ENCODE results near the gene TBC1D22A. TPM values are rescaled to one million over a fixed set of nuclear protein-coding genes. Genes with fewer than 3 reads are reported as not detected.

Gene TBC1D22A
- total RNA-seq, 1 donor from 2014 or later, result 34.1 TPM

DNA sequence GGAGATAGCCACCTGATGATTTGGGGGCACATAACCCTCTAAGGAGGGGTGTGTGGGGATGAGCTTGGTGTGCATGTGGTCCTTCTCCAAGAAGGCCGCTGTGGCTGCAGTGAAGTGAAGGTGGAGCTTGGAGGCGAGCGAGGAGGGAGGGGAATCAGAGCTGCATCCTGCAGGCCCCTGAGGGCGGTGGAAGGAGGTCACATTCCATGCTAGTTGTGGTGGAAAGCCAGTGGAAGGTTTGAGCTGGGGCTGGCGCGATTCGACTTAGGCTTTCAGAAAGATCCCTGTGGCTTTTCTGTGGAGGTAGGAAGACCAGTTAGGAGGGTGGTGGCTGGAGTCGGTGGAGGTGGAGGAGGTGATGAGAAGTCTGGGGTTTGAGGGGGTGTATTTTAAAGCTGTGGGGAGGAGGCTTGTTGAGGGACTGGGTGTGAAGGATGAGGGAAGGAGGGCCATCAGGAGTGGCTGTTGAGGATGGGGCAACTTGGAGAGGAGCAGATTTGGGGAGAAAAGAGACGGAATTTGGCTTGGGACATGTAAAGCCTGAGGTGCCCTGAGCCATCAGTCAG is 62.0 kb downstream of the TBC1D22A start:
- Histone ChIP-seq H3K27me3 (ENCODE audit: low read depth) (no peaks in the 10 kb centered on the region), H3K9me3 (no peaks in the 10 kb centered on the region), H3K4me1 (peaks cover 12% of the 10 kb centered on the region), H3K27ac (no peak overlapping the region), H3K36me3 (peaks cover 19% of the 10 kb centered on the region), H3K4me3 (no peak overlapping the region)
- TF ChIP-seq, protein P1, sequence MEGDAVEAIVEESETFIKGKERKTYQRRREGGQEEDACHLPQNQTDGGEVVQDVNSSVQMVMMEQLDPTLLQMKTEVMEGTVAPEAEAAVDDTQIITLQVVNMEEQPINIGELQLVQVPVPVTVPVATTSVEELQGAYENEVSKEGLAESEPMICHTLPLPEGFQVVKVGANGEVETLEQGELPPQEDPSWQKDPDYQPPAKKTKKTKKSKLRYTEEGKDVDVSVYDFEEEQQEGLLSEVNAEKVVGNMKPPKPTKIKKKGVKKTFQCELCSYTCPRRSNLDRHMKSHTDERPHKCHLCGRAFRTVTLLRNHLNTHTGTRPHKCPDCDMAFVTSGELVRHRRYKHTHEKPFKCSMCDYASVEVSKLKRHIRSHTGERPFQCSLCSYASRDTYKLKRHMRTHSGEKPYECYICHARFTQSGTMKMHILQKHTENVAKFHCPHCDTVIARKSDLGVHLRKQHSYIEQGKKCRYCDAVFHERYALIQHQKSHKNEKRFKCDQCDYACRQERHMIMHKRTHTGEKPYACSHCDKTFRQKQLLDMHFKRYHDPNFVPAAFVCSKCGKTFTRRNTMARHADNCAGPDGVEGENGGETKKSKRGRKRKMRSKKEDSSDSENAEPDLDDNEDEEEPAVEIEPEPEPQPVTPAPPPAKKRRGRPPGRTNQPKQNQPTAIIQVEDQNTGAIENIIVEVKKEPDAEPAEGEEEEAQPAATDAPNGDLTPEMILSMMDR (IDR thresholded peaks at IDR 0.05), result no peak
- ATAC-seq, result no peak
- no peak for DNase-seq
- intact Hi-C loops (cut with DNase I), result no loop called here

DNA sequence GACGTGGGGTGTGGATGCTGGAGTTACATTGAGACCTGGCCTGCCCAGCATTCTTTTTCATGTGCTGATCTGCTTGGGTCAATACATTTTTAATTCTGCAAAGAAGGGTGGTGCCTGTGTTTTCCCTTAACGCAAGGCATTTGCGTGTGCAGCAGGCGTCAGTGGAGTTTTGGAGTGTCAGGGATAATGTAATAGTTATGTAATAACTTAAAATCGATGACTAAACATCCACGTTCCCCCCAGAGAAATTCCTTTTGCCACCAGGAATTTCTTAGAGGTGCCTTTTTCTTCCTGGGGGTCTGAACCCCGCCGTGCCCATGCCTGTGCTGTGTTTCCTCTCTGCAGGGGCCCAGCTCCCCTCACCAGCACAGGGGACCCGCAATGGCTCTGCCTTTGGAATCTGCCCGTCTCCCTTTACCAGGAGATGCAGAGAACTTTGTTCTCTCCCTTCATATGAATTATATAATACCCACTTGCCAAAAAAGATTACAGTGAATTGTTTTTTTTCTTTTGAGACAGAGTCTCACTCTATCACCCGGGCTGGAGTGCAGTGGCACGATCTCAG is 62.6 kb downstream of the TBC1D22A start:
- intact Hi-C loops (cut with DNase I), result no loop called here
- Histone ChIP-seq H3K4me3 (no peak overlapping the region), H3K4me1 (peaks cover 18% of the 10 kb centered on the region), H3K36me3 (peaks cover 19% of the 10 kb centered on the region), H3K27me3 (ENCODE audit: low read depth) (no peaks in the 10 kb centered on the region), H3K9me3 (no peaks in the 10 kb centered on the region), H3K27ac (no peak overlapping the region)
- TF ChIP-seq, protein P1 (IDR thresholded peaks at IDR 0.05), result no peak
- no peak for ATAC-seq
- DNase-seq, result no peak

DNA sequence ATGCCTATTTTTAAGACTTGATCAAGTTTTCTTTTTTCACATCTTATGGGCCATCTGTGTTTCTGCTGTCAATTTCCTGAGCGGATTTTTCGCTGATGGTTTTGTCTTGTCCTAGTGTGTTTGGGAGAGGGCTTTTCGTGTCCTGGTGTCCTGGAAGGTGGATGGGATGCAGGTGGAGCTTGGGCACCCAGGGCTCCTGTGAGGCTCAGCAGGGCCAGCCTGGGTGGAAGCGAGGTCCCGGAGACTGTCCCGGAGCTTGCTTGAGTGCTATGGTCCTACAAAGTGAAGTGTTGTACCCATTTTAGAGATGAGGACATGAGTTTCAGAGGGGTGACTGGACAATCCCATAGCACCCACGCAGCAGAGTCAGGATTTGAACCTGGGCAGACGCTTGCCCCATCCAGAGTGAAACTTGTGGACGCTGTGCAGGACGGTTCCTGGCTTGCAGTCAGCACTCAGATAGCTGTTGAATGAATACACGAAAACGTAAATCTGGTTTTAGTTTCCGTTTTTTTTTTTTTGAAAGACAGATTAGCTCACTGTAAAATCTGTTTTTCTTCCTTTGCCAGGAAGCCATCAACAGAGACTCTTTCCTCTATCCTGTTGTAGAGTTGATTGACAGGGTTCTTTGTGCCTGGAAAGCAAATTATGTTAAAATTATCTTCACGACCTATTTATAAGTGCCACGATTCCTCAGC is 64.1 kb downstream of the TBC1D22A start:
- intact Hi-C loops (cut with DNase I), result no loop called here
- peaks cover 19% of the 10 kb centered on the region for H3K36me3 ChIP-seq
- ATAC-seq (no peak), DNase-seq (no peak)
- TF ChIP-seq, protein P1 (IDR thresholded peaks at IDR 0.05), result no peak
- H3K27ac ChIP-seq, result no peak overlapping the region
- H3K4me3 ChIP-seq, result no peak overlapping the region
- no peaks in the 10 kb centered on the region for H3K27me3 ChIP-seq (ENCODE audit: low read depth)
- peaks cover 25% of the 10 kb centered on the region for H3K4me1 ChIP-seq
- no peaks in the 10 kb centered on the region for H3K9me3 ChIP-seq

DNA sequence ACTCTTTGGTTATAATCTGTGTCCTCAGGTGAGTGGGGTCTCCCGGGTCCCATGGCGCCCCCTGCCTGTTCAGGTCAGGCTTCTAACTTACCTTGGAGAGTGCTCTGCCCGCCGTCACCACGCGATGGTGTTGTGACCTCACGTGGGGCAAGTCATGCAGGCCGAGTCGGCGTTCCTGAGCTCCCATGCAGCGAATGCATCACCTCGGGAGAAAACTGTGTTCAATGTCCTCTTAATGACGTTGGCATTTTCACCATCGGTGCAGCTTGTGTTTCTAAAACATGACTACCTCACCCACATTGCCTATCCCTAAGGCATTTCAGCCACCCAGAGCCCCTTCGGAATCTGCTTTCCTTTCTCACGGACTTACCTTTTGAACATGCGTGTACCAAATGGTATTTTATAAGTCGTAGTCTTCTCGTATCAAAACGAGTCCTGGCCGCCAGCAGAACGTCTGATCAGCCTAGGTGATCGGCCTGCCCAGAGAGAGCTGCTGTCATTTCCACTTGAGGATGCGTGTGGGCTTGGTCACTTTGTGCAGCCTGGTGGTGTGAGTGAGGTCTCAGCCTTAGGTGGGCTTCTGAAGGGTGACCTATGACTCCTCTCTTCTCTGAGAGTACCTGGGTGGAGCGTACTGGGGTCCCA is 64.8 kb downstream of the TBC1D22A start:
- no peak overlapping the region for H3K27ac ChIP-seq
- ATAC-seq (no peak), DNase-seq (no peak)
- no peaks in the 10 kb centered on the region for H3K9me3 ChIP-seq
- H3K4me1 ChIP-seq, result peaks cover 25% of the 10 kb centered on the region
- no peaks in the 10 kb centered on the region for H3K27me3 ChIP-seq (ENCODE audit: low read depth)
- no peak overlapping the region for H3K4me3 ChIP-seq
- H3K36me3 ChIP-seq, result peaks cover 19% of the 10 kb centered on the region
- intact Hi-C loops (cut with DNase I), result no loop called here
- TF ChIP-seq, protein P1 (IDR thresholded peaks at IDR 0.05), result no peak

DNA sequence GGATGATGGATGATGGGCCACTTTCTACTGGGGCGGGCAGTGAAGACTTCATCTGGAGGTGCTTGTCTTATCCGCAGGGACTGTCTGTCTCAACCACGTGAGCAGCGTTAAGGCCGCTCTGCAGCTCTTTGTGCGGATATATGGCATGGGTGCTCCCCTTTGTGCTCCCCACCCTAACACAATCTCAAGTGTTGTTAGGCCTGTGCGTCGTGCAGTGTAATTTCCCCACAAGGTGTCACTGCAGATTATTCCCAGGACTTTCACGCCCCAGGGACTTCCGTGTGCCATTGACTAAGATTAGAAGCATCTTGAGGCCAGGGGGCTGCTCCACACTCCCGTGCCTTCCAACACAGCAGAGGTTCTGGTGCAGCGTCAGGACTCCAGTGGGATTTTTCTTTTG is 65.3 kb downstream of the TBC1D22A start:
- DNase-seq (no peak), ATAC-seq (no peak)
- TF ChIP-seq, protein P1 (IDR thresholded peaks at IDR 0.05), result no peak
- Histone ChIP-seq H3K9me3 (no peaks in the 10 kb centered on the region), H3K27ac (no peak overlapping the region), H3K27me3 (ENCODE audit: low read depth) (no peaks in the 10 kb centered on the region), H3K4me1 (peaks cover 25% of the 10 kb centered on the region), H3K4me3 (no peak overlapping the region), H3K36me3 (peaks cover 18% of the 10 kb centered on the region)
- intact Hi-C loops (cut with DNase I), result no loop called here

Measured in lower lobe of right lung (tissue), 2 donors.